Activated gamma-delta T cell treated with anti-CD3 and anti-CD28 coated beads, Interleukin-2, amount 50 U/mL, for 16 hours (primary cell): ENCODE results near the gene THEMIS.
"Not testable (repeated sequence)": the region's sequence is repeated elsewhere in the genome, so short reads cannot be mapped to it uniquely, and the experiment has no call there.

ENCODE experiments used
- DNase-seq: peaks from one replicate; pipeline ENCODE4 v3.0.0-alpha.2; 2020; ENCODE audit warnings: low read depth

THEMIS gene

DNA sequence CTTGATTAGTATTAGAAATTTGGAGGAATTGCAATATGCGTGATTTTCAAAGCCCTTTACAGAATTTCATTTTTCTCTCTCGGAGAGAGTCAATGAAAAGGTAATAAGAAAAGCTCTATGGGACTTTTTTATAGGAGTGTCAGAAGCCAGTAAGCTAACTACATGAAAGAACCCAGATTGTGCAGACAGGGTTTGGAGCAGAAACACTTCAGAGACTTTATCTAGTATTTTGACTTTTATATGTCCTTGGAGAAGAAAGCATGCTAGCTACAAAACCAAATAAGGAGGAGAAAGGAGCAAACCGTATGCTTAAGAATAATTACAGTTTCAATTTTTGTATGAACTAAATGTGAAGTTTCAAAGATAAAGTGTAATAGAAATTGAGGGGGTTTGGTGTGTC, 182.2 kb downstream of the THEMIS start:
- DNase-seq: no peak

DNA sequence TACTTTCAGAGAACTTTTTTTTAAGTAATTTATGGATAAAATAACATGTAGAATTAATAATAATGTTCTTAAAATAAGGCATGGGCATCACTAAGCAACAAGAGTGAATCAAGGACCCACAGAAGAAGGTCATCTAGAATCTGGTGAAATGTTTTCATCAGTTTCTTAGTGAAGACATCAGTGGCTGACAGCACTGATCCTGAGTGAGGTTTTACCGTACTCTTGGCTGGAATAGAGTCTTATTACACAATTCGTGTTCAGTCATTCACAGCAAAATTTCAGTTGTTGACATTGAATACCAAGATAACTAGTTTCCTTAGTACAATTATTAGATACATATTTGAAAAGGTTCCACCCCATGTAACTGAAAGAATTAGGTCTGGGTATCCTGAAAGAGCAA, 183.5 kb downstream of the THEMIS start:
- DNase-seq: no peak

DNA sequence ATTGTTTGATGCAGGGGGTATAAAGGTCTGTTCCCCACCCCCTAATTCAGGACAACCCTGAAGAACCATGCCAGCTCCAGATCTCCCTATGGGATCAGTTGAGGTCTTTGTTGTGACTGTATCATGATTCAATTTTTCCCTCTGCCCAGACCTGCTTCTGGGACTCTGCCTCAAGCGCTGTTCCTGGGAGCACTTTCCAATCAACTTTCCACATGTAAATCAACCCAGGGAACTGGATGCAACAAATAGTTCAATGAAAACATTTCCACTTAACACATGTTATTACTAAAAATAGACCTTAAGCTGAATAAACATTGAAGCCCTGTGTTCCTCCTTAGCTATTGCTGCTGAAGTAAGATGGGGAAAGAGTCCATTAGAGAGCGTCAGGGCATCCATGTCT, 184.4 kb downstream of the THEMIS start:
- DNase-seq: no peak

DNA sequence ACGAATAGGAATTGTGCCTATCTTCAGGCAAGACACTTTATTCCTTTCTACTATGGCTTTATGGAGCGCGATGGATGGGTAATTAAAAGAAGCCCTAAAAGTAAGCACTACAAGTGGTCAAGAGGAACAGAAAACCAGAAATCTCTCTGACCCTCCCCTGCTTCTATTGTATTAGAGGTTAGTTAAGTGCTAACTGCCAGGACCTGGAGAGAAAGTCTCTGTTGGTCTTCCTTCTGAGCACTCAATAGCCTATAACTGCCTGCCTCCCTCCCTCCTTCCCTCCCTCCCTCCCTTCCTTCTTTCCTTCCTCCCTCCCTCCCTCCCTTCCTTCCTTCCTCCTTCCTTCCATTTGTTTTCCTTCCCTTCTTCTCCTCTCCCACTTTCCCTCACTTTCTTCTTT, 190.2 kb downstream of the THEMIS start:
- DNase-seq: no peak

DNA sequence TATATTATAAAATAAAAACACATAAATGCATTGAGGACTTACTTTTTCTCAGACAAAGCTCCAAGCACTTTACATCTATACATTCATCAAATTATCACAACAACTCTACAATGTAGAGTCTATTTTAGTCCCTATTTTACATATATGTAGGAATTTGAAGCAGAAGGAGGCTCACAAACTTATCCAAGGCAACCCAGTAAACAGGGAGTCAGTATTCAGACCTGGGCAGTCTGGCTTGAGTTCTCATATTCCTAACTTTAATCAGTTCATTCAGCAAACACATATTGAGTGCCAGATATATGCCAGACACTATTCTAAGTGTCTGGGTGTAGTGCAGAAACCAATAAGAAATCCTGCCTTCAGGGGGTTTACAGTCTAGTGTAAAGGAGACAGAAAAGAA, 194.6 kb downstream of the THEMIS start:
- DNase-seq: no peak

DNA sequence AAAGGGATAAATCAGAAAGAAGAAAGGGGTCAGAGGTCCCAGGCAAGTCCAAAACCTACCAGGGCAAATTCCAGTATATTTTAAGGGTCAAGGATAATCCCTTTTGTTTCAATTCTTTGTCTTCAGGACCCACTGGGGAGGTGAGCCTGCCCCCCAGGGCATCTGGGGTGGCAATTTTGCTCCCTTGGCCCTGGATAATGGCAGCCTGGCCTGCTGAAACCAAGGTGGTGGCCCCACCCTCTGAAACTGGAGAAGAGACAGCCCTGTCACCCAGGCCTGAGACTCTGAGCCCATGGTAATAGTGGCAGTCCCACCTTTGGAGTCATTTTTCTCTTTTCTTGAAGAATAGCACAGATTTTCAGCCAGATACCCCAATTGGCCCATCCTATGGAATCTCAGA, 205.8 kb downstream of the THEMIS start:
- no peak for DNase-seq

DNA sequence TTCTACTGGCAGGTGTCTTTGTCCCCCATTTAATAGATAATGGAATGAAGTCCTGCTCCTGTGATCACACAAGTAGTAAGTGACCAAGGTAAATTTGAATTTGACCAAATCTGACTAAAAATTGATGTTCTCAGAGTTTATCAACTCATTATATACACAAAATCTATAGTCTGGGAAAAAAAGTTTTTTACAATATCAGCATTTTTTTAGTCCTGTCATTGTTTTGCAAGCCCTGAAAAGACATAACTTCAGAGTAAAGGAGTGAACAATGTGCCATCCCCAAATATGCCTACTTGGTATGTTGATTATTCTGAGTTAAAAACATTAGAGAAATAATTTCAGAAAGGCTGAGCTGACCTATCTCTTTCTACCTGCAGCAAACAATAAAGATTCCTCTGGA, 209.7 kb downstream of the THEMIS start:
- no peak for DNase-seq

DNA sequence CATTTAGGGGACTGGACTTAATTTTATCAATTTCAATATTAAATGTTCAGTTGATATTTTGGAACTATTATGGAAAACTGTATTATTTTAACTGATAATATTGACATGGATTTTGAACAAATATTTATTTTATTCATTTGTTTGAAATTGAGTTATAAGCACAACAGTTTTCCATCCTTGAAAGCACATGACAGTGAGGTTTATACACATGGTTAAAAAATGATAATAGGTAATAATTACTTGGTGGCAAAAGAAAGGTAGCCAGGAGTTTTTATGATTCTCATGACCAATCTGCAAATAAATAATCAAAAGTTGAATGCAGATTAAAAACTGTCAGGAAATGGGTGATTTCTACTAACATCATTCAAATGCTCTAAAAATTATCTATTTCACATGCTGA, 210.3 kb downstream of the THEMIS start:
- DNase-seq: no peak

DNA sequence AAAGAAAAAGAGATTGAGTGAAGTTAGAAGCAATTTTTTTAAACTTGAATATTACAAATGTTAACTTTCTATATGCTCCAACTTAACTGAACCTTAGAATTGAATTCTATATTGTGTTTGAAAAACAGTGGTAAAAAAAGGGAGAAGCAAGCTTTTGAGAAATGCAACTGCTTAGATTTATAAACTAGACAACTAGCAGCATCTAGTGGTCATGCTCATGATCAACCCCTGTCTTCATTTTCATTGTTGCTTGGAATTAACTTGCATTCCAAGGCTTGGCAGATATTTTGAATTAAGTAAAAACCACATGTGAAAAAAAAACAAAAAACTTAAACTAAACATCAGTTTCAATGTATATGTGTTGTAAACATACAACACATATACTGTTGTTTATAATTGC, 210.8 kb downstream of the THEMIS start:
- no peak for DNase-seq

DNA sequence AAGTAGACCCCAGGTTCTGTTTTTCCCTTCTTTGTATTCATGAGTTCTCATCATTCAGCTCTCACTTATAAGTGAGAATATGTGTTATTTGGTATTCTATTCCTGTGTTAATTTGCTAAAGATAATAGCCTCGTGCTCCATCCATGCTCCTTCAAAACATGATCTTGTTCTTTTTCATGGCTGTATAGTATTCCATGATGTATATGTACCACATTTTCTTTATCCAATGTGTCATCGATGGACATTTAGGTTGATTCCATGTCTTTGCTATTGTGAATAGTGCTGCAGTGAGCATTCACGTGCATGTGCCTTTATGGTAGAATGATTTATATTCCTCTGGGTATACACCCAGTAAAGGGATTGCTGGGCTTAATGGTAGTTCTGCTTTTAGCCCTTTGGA, 213.4 kb downstream of the THEMIS start:
- DNase-seq: not testable (repeated sequence)

DNA sequence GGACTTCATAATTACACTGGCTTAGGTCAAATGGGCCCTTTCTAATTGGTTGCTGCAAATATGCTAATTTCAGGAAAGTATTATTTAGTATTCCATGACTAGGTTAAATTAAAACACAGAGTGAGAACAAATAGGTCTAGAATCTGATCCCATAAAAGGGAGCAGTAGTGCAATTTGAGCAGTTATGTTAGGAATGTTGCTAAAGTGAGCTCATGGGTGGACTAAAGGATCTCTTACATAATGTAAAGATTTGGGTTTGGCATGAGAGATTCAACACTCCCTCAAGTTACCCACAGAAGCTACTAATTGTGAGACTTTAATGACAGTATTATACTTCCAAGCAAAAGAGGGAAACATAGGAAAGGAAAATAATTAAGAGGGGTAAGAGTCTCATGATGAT, 214.8 kb downstream of the THEMIS start:
- no peak for DNase-seq

DNA sequence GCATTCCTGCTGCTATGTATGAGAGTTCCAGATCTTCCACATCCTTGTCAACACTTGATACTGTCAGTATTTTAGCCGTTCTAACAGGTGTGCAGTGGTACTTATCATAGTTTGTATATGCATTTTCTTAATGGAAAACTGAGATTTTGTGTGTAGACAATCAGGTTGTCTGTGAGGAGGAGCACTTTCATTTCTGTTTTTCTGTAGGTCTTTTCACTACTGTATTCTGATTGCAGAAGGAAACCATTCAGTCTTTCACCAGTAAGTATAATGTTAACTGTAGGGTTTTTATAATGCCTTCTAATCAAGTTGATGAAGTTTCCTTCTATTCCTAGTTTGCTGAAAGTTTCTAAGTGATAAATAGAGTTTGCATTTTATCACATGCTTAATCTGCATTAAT, 216.4 kb downstream of the THEMIS start:
- no peak for DNase-seq
